Thyroid gland (tissue), 4 donors: ENCODE data around the gene LDB2. TPM values are rescaled to one million over a fixed set of nuclear protein-coding genes. Genes with fewer than 3 reads are reported as not detected.

Experiments
- DNase-seq, 2 donors: peaks; one replicate each; pipeline ENCODE4 v3.0.0-alpha.2; 2019
- H3K27ac ChIP-seq, 3 donors: fragments of 200-600 bp; sonication (generic); 1 replicate in 2 of 3; 2 replicates in 1 of 3; pipeline ENCODE4 v1.5.1; 2016 to 2019; ENCODE audit warnings: mild to moderate bottlenecking in 1 of 3, moderate library complexity in 1 of 3
- H3K27me3 ChIP-seq: fragments of 200-600 bp; sonication (generic); one replicate; pipeline ENCODE4 v1.5.1; 2019
- H3K36me3 ChIP-seq, 2 donors: fragments of 200-600 bp; sonication (generic); one replicate each; pipeline ENCODE4 v1.5.1; 2016 to 2019
- H3K4me1 ChIP-seq, 2 donors: fragments of 200-600 bp; sonication (generic); one replicate each; pipeline ENCODE4 v1.5.1; 2017 to 2019
- H3K4me3 ChIP-seq, 3 donors: fragments of 200-600 bp; sonication (generic); replicated peaks in 1 of 3; 1 replicate in 2 of 3; 2 replicates in 1 of 3; pipeline ENCODE4 v1.5.1; 2016; ENCODE audit warnings: mild to moderate bottlenecking in 1 of 3
- H3K9me3 ChIP-seq: fragments of 200-600 bp; sonication (generic); one replicate; pipeline ENCODE4 v1.5.1; 2017
- POLR2A ChIP-seq, 2 donors: fragments of 450-650 bp; IDR thresholded peaks; one replicate each; pipeline ENCODE4 v1.6.1; 2017; ENCODE audit warnings: antibody characterized with exemption in 2 of 2, mild to moderate bottlenecking in 2 of 2, moderate library complexity in 1 of 2
- WGBS, 2 donors: methylation state at CpG; one replicate each; pipeline ENCODE4 v1.1.5; 2017; 5-methylcytosine and 5-hydroxymethylcytosine counted together
- intact Hi-C: fragments of 100-400 bp; cut with DNase I; formaldehyde crosslinking; loops from one replicate; pipeline ENCODE4 v1.15.1; 2023
- total RNA-seq, 4 donors: library from RNA; depleted of rRNA; stranded (reverse); fragments of >200 nt; gene quantifications; one replicate each; pipeline ENCODE4 v1.2.3, GENCODE V29; 2016
- TF ChIP-seq, protein P1 (sequence below), 6 experiments: fragments of 200-600 bp in 3 of 6; fragments of 450-650 bp in 3 of 6; sonication (generic) in 3 of 6; IDR thresholded peaks; one replicate each; pipeline ENCODE4 v1.5.1; 2016 to 2019; ENCODE audit warnings: antibody characterized with exemption in 6 of 6, mild to moderate bottlenecking in 2 of 6, inconsistent platforms in 1 of 6, moderate library complexity in 1 of 6

Gene LDB2
- total RNA-seq, 4 donors from 2014 or later = 19.9 to 71.5 (median 41.1) TPM

DNA sequence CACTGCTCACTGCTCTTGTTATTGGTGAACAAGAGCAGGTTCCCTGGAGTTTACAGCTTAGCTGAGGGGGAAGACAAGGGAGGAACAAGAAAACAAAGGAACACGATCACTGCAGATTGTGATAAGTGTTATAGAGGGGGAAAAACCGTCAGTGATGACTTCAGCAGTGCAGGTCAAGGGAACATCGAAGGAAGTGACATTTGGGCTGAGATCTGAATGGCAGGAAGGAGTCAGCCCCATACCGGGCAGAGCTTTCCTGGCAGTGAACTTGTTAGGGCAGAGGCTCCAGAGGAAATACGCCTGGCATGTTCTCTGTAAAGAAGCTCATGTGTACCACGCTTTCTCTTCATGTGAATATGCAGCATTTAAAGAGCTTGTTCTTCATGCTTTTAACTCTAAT, 78.1 kb downstream of the LDB2 start:
- no peak for TF ChIP-seq POLR2A (IDR thresholded peaks at IDR 0.05)
- TF ChIP-seq, protein P1, sequence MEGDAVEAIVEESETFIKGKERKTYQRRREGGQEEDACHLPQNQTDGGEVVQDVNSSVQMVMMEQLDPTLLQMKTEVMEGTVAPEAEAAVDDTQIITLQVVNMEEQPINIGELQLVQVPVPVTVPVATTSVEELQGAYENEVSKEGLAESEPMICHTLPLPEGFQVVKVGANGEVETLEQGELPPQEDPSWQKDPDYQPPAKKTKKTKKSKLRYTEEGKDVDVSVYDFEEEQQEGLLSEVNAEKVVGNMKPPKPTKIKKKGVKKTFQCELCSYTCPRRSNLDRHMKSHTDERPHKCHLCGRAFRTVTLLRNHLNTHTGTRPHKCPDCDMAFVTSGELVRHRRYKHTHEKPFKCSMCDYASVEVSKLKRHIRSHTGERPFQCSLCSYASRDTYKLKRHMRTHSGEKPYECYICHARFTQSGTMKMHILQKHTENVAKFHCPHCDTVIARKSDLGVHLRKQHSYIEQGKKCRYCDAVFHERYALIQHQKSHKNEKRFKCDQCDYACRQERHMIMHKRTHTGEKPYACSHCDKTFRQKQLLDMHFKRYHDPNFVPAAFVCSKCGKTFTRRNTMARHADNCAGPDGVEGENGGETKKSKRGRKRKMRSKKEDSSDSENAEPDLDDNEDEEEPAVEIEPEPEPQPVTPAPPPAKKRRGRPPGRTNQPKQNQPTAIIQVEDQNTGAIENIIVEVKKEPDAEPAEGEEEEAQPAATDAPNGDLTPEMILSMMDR (IDR thresholded peaks at IDR 0.05) = no peak
- no peaks in the 10 kb centered on the region for H3K9me3 ChIP-seq
- peak overlapping the region in 2 of 3 donors; percentile 4 to 23 for H3K27ac ChIP-seq
- intact Hi-C loops = no loop called here
- DNase-seq = no peak
- H3K36me3 ChIP-seq = no peaks in the 10 kb centered on the region
- 48 to 51% methylated on average over 6 of the region's 6 CpGs for WGBS, 2 donors
- H3K27me3 ChIP-seq = no peaks in the 10 kb centered on the region
- H3K4me1 ChIP-seq = no peaks in the 10 kb centered on the region
- H3K4me3 ChIP-seq = no peak overlapping the region

DNA sequence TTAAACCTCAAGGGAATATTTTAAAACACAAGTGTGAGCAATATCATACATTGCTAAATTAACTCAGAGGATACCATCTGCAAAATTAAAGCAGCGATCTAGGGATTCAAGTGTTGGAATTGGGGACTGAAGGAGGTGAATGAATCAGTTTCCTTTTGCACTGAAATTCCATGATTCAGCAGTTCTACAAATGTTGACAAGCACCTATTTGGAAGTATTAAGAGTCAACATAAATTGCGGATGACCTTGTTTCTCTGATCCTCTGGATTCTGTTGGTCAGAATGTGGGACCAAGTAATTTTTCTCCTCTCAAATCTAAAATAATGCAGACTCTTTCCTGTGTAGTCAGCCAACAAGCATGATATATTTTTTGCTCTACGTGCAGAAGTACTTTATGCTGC, 78.8 kb downstream of the LDB2 start:
- Histone ChIP-seq H3K27me3 (no peaks in the 10 kb centered on the region), H3K9me3 (no peaks in the 10 kb centered on the region), H3K4me1 (no peaks in the 10 kb centered on the region), H3K36me3 (no peaks in the 10 kb centered on the region), H3K27ac (peak overlapping the region in 1 of 3 donors; percentile 23), H3K4me3 (no peak overlapping the region)
- intact Hi-C loops = no loop called here
- 79 to 80% methylated on average over 3 of the region's 3 CpGs for WGBS, 2 donors
- TF ChIP-seq POLR2A (IDR thresholded peaks at IDR 0.05) = no peak
- TF ChIP-seq, protein P1 (IDR thresholded peaks at IDR 0.05) = no peak
- no peak for DNase-seq

DNA sequence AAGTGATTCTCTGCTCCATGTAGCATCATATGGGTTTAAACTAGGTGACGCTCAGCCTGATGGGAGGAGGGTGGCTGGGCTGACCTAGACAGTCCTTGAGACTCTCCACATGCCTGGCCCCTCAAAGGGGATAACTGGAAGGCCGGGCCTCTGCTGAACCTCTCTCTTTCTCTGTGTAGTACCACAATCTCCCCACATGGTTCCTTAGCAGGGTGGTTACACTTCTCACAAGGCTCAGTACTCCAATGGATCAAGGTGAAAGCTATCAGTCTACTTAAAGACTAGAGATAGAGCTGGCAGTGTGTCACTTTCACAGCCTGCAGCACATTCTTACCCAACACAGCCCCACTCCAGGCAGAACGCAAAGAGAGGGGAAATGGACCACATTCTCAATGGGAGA, 80.4 kb downstream of the LDB2 start:
- H3K27ac ChIP-seq = no peak overlapping the region

DNA sequence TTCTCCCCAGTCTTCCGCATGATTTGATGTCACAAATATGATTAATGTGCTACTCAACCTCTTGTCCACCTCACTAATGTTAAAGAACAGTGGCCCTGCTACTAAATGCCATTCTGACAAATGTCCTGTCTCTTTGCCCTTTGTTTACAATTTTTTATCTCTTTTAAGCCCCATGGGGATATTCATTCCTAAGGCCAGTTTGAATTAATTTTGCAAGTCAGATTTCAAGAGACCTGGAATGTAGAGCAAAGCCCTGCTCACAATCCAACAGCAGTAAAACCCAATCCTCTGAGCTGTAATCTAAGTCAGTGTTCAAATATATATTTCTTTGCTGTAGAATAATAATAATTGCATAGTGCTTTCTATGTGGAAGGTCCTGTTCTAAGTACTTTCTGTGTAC, 81.2 kb downstream of the LDB2 start:
- TF ChIP-seq, protein P1 (IDR thresholded peaks at IDR 0.05) = no peak
- TF ChIP-seq POLR2A (IDR thresholded peaks at IDR 0.05) = no peak
- no peaks in the 10 kb centered on the region for H3K9me3 ChIP-seq
- H3K4me3 ChIP-seq = no peak overlapping the region
- H3K36me3 ChIP-seq = no peaks in the 10 kb centered on the region
- no peak for DNase-seq
- intact Hi-C loops = no loop called here
- H3K27ac ChIP-seq = no peak overlapping the region
- no peaks in the 10 kb centered on the region for H3K4me1 ChIP-seq
- 95 to 96% methylated on average over 1 of the region's 1 CpG for WGBS, 2 donors
- H3K27me3 ChIP-seq = no peaks in the 10 kb centered on the region

More for the DNA sequence above, 80.4 kb downstream of the LDB2 start:
- Histone ChIP-seq H3K9me3 (no peaks in the 10 kb centered on the region), H3K36me3 (no peaks in the 10 kb centered on the region), H3K27me3 (no peaks in the 10 kb centered on the region), H3K4me3 (no peak overlapping the region), H3K4me1 (no peaks in the 10 kb centered on the region)
- 85 to 88% methylated on average over 3 of the region's 3 CpGs for WGBS, 2 donors
- no peak for DNase-seq
- intact Hi-C loops = no loop called here
- TF ChIP-seq POLR2A (IDR thresholded peaks at IDR 0.05) = no peak
- TF ChIP-seq, protein P1 (IDR thresholded peaks at IDR 0.05) = no peak

DNA sequence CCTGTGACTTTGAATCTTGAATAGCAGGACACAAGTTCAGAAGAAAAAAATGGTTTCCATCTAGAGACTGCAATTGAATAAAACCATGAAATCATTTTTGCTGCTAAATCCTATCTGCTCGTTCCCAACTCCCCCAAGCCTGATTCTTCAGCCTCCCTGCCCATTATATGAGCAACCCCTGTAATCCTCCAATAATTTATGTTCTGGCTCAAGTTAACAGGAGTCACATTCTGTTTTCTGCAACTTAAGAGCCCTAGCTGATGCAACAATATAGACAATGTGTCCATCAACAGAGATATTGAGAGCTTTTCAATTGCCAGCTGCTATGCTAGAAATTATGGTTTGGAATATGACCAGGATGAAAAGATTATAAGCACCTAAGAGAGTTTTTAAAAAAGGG, 84.1 kb downstream of the LDB2 start:
- Histone ChIP-seq H3K27me3 (no peaks in the 10 kb centered on the region), H3K9me3 (no peaks in the 10 kb centered on the region), H3K27ac (no peak overlapping the region), H3K4me1 (no peaks in the 10 kb centered on the region), H3K36me3 (no peaks in the 10 kb centered on the region), H3K4me3 (no peak overlapping the region)
- no peak for DNase-seq
- no peak for TF ChIP-seq POLR2A (IDR thresholded peaks at IDR 0.05)
- TF ChIP-seq, protein P1 (IDR thresholded peaks at IDR 0.05) = no peak
- intact Hi-C loops = no loop called here
- 93 to 96% methylated on average over 1 of the region's 1 CpG for WGBS, 2 donors
